ENCODE results near the gene GRK5.

GRK5 gene

DNA sequence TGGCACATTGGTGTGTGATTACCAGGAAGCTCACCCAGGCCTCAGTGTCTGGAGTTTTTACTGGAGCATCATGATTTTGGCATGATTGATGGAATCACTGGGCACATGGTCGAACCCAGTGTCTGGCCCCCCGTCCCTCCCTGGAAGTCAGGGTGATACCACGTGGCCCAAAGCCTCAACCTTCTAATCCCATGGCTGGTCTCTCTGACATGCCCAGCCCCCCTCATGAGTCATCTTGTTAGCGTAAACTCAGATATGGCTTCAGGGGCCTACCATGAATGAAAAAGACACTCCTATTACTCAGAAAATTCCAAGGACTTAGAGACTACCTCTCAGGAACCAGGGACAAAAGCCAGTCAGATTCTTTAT, 109.3 kb downstream of the GRK5 start:
- H3K27me3 ChIP-seq (ENCODE audit: control insufficient read depth, low read length): peaks cover 17% of the 10 kb centered on the region
- H3K9me2 ChIP-seq (replicated peaks; ENCODE audit: control insufficient read depth, low read length): no peaks in the 10 kb centered on the region
- H3K27ac ChIP-seq (ENCODE audit: low read depth, low read length): no peak overlapping the region
- H3F3A ChIP-seq (ENCODE audit: control insufficient read depth, insufficient read depth): no peaks in the 10 kb centered on the region
- H4K20me1 ChIP-seq (ENCODE audit: control insufficient read depth, insufficient read depth, low read depth, low read length): no peaks in the 10 kb centered on the region
- TF ChIP-seq, protein P1, sequence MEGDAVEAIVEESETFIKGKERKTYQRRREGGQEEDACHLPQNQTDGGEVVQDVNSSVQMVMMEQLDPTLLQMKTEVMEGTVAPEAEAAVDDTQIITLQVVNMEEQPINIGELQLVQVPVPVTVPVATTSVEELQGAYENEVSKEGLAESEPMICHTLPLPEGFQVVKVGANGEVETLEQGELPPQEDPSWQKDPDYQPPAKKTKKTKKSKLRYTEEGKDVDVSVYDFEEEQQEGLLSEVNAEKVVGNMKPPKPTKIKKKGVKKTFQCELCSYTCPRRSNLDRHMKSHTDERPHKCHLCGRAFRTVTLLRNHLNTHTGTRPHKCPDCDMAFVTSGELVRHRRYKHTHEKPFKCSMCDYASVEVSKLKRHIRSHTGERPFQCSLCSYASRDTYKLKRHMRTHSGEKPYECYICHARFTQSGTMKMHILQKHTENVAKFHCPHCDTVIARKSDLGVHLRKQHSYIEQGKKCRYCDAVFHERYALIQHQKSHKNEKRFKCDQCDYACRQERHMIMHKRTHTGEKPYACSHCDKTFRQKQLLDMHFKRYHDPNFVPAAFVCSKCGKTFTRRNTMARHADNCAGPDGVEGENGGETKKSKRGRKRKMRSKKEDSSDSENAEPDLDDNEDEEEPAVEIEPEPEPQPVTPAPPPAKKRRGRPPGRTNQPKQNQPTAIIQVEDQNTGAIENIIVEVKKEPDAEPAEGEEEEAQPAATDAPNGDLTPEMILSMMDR (IDR thresholded peaks at IDR 0.05; ENCODE audit: low read depth, low read length, poor library complexity, severe bottlenecking): no peak
- TF ChIP-seq EZH2phosphoT487 (IDR thresholded peaks at IDR 0.05; ENCODE audit: borderline replicate concordance, low read length): no peak
- H3K36me3 ChIP-seq (ENCODE audit: control insufficient read depth, low read length): no peaks in the 10 kb centered on the region
- no peaks in the 10 kb centered on the region for H3K9me3 ChIP-seq (ENCODE audit: control insufficient read depth, insufficient read depth, low read length)
- no peak overlapping the region for H3K4me3 ChIP-seq (ENCODE audit: low read length)
- H3K4me2 ChIP-seq (ENCODE audit: low read length): no peak overlapping the region
- H3K4me1 ChIP-seq (ENCODE audit: control insufficient read depth, low read length): peaks cover 9% of the 10 kb centered on the region; the same call in 1 of the 2 replicates
- H3K79me2 ChIP-seq (ENCODE audit: control insufficient read depth, low read length): no peaks in the 10 kb centered on the region

DNA sequence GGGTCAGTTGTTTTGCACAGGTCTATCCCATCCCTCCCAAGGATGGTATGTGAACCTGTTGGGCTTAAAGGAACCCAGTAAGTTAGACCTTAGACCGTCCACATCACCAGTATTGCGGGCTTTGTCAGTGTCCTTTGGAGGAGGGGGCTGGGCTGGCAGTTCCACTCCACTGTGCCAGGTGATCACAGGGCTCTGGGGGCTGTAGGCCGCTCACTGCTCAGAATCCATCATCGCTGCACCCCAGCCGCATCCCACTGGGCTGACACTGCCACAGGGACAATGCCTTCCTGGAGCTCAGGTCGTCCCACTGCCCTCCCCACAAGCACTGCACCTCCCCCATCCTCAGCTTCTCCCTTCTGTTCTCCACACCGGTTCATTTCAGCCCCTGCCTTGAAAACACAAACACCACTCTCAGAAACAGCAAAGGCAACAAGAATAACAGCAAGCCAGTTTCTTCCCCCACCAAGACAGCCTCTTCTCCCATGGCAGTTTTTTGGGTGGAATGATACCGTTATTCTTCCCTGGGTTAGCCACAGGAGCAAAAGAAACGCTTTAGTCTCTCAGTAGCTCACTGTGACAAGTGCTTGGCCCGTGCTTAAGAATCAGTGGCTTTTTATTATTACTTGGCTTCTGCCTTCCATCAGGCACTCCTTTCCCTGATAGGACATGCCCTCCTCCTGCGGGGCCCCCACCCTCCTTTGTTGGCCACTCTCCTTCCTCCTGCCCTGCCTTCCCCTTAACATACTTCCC, 111.2 kb downstream of the GRK5 start:
- Histone ChIP-seq H3F3A (ENCODE audit: control insufficient read depth, insufficient read depth) (no peaks in the 10 kb centered on the region), H3K4me1 (ENCODE audit: control insufficient read depth, low read length) (peaks cover 1% of the 10 kb centered on the region; the same call in 1 of the 2 replicates), H3K9me3 (ENCODE audit: control insufficient read depth, insufficient read depth, low read length) (no peaks in the 10 kb centered on the region), H3K9me2 (replicated peaks; ENCODE audit: control insufficient read depth, low read length) (no peaks in the 10 kb centered on the region), H3K27ac (ENCODE audit: low read depth, low read length) (no peak overlapping the region), H3K79me2 (ENCODE audit: control insufficient read depth, low read length) (no peaks in the 10 kb centered on the region), H4K20me1 (ENCODE audit: control insufficient read depth, insufficient read depth, low read depth, low read length) (no peaks in the 10 kb centered on the region), H3K27me3 (ENCODE audit: control insufficient read depth, low read length) (peaks cover 17% of the 10 kb centered on the region), H3K4me3 (ENCODE audit: low read length) (no peak overlapping the region), H3K36me3 (ENCODE audit: control insufficient read depth, low read length) (no peaks in the 10 kb centered on the region), H3K4me2 (ENCODE audit: low read length) (no peak overlapping the region)
- TF ChIP-seq, protein P1 (IDR thresholded peaks at IDR 0.05; ENCODE audit: low read depth, low read length, poor library complexity, severe bottlenecking): no peak
- TF ChIP-seq EZH2phosphoT487 (IDR thresholded peaks at IDR 0.05; ENCODE audit: borderline replicate concordance, low read length): no peak

DNA sequence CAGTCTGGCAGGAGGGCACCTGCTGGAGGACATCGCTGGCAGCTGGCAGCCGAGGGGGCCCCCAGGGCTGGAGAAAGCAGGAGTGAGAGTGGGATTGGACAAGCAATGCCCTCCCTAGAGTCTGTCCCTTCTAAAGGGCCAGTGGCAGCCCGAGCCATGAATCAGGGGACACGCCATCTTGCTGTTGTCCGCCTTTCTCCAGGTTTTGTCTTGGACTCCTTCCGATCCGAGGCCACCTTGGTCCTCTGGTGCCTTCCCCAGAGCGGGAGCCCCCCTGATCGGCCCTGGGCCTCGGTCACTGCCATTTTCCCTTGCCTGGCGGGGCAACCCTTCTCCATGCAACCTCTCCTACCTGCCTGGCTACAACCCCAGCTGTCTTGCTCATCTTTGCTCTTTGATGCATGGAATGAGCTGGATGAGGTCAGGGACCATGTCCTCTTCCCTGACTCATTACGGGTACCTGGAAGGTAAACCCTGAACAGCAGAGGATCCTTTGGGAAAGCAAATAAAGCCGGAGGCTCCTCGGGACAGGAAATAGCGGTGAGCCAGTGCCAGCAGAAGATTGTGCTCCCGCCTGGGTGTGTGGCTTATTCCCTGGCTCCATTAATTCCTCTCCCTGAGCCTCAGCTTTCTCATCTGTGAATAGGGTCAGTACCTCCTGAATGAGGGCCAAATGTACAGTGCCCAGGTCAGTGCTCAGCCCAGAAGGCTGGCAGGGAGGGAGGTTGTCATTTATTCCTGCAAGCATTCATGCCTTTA, 112.0 kb downstream of the GRK5 start:
- TF ChIP-seq, protein P1 (IDR thresholded peaks at IDR 0.05; ENCODE audit: low read depth, low read length, poor library complexity, severe bottlenecking): no peak
- TF ChIP-seq EZH2phosphoT487 (IDR thresholded peaks at IDR 0.05; ENCODE audit: borderline replicate concordance, low read length): no peak

More for the DNA sequence above, 112.0 kb downstream of the GRK5 start:
- no peak overlapping the region for H3K27ac ChIP-seq (ENCODE audit: low read depth, low read length)
- no peaks in the 10 kb centered on the region for H3F3A ChIP-seq (ENCODE audit: control insufficient read depth, insufficient read depth)
- peaks cover 17% of the 10 kb centered on the region for H3K27me3 ChIP-seq (ENCODE audit: control insufficient read depth, low read length)
- H3K4me2 ChIP-seq (ENCODE audit: low read length): no peak overlapping the region
- H3K4me1 ChIP-seq (ENCODE audit: control insufficient read depth, low read length): no peaks in the 10 kb centered on the region
- H4K20me1 ChIP-seq (ENCODE audit: control insufficient read depth, insufficient read depth, low read depth, low read length): no peaks in the 10 kb centered on the region
- no peaks in the 10 kb centered on the region for H3K79me2 ChIP-seq (ENCODE audit: control insufficient read depth, low read length)
- no peak overlapping the region for H3K4me3 ChIP-seq (ENCODE audit: low read length)
- no peaks in the 10 kb centered on the region for H3K36me3 ChIP-seq (ENCODE audit: control insufficient read depth, low read length)
- H3K9me3 ChIP-seq (ENCODE audit: control insufficient read depth, insufficient read depth, low read length): no peaks in the 10 kb centered on the region
- no peaks in the 10 kb centered on the region for H3K9me2 ChIP-seq (replicated peaks; ENCODE audit: control insufficient read depth, low read length)
